Suprapubic skin (tissue), 4 donors: ENCODE data around the gene FBXO17. TPM values are rescaled to one million over a fixed set of nuclear protein-coding genes. Genes with fewer than 3 reads are reported as not detected.

Experiments
- DNase-seq, 2 donors: peaks; one replicate each; pipeline ENCODE4 v3.0.0-alpha.2; 2019; ENCODE audit warnings: low spot score in 2 of 2
- H3K27ac ChIP-seq: fragments of 200-600 bp; sonication (generic); one replicate; pipeline ENCODE4 v1.5.1; 2019
- H3K27me3 ChIP-seq: fragments of 200-600 bp; sonication (generic); one replicate; pipeline ENCODE4 v1.5.1; 2019
- H3K36me3 ChIP-seq: fragments of 200-600 bp; sonication (generic); one replicate; pipeline ENCODE4 v1.5.1; 2019
- H3K4me1 ChIP-seq: fragments of 200-600 bp; sonication (generic); one replicate; pipeline ENCODE4 v1.5.1; 2019
- H3K4me3 ChIP-seq: fragments of 200-600 bp; sonication (generic); one replicate; pipeline ENCODE4 v1.5.1; 2019; ENCODE audit warnings: mild to moderate bottlenecking
- H3K9me3 ChIP-seq: fragments of 200-600 bp; sonication (generic); one replicate; pipeline ENCODE4 v1.5.1; 2019
- CTCF ChIP-seq, 2 donors: fragments of 200-600 bp in 1 of 2; fragments of 450-650 bp in 1 of 2; sonication (generic) in 1 of 2; IDR thresholded peaks; one replicate each; pipeline ENCODE4 v1.5.1; 2016 to 2019; ENCODE audit warnings: antibody characterized with exemption in 2 of 2, mild to moderate bottlenecking in 1 of 2, moderate library complexity in 1 of 2
- EP300 ChIP-seq: sonication (generic); formaldehyde crosslinking; IDR thresholded peaks from one replicate; pipeline ENCODE4 v1.6.1; 2017; ENCODE audit warnings: antibody characterized with exemption
- POLR2A ChIP-seq, 2 donors: fragments of 450-650 bp; IDR thresholded peaks; one replicate each; pipeline ENCODE4 v1.6.1; 2017; ENCODE audit warnings: antibody characterized with exemption in 2 of 2, mild to moderate bottlenecking in 2 of 2, moderate library complexity in 2 of 2
- POLR2AphosphoS5 ChIP-seq, 3 donors: sonication (generic); formaldehyde crosslinking; IDR thresholded peaks; one replicate each; pipeline ENCODE4 v1.6.1; 2017; ENCODE audit warnings: antibody characterized with exemption in 3 of 3
- WGBS: methylation state at CpG from one replicate; pipeline ENCODE4 v1.1.5; 2018; 5-methylcytosine and 5-hydroxymethylcytosine counted together
- total RNA-seq, 4 donors: library from RNA; depleted of rRNA; stranded (reverse); fragments of >200 nt; gene quantifications; one replicate each; pipeline ENCODE4 v1.1.0, GENCODE V29; 2016

The FBXO17 gene
- total RNA-seq, 4 donors from 2014 or later, result 11.3 to 35.1 (median 20.4) TPM

GRCh38 chr19:38907227-38907626 is 68.3 kb downstream of the FBXO17 start:
- 95% methylated on average over 21 of the region's 29 CpGs for WGBS
- Histone ChIP-seq H3K36me3 (peaks cover 37% of the 10 kb centered on the region), H3K4me3 (no peak overlapping the region), H3K4me1 (no peaks in the 10 kb centered on the region), H3K27ac (no peak overlapping the region), H3K27me3 (no peaks in the 10 kb centered on the region), H3K9me3 (no peaks in the 10 kb centered on the region)
- DNase-seq, result no peak
- TF ChIP-seq POLR2AphosphoS5 (IDR thresholded peaks at IDR 0.05) (no peak), POLR2A (IDR thresholded peaks at IDR 0.05) (no peak), EP300 (no peak), CTCF (IDR thresholded peaks at IDR 0.05) (no peak)

- 93% methylated on average over 3 of the region's 4 CpGs for WGBS
- Histone ChIP-seq H3K9me3 (no peaks in the 10 kb centered on the region), H3K36me3 (peaks cover 37% of the 10 kb centered on the region), H3K4me1 (peaks cover 6% of the 10 kb centered on the region), H3K4me3 (no peak overlapping the region), H3K27ac (no peak overlapping the region), H3K27me3 (no peaks in the 10 kb centered on the region)
- no peak for DNase-seq
- no peak for TF ChIP-seq POLR2AphosphoS5 (IDR thresholded peaks at IDR 0.05)
- no peak for TF ChIP-seq CTCF (IDR thresholded peaks at IDR 0.05)
- no peak for TF ChIP-seq POLR2A (IDR thresholded peaks at IDR 0.05)
- TF ChIP-seq EP300, result no peak
Measured at GRCh38 chr19:38905620-38906019, 69.9 kb downstream of the FBXO17 start.

- DNase-seq, result no peak
- H3K36me3 ChIP-seq, result peaks cover 37% of the 10 kb centered on the region
- no peak overlapping the region for H3K27ac ChIP-seq
- H3K9me3 ChIP-seq, result no peaks in the 10 kb centered on the region
- H3K27me3 ChIP-seq, result no peaks in the 10 kb centered on the region
- 89% methylated on average over 30 of the region's 35 CpGs for WGBS
- H3K4me1 ChIP-seq, result peaks cover 11% of the 10 kb centered on the region
- no peak for TF ChIP-seq EP300
- TF ChIP-seq POLR2A (IDR thresholded peaks at IDR 0.05), result no peak
- TF ChIP-seq POLR2AphosphoS5 (IDR thresholded peaks at IDR 0.05), result no peak
- TF ChIP-seq CTCF (IDR thresholded peaks at IDR 0.05), result no peak
- no peak overlapping the region for H3K4me3 ChIP-seq
Measured at GRCh38 chr19:38904581-38905539, 70.7 kb downstream of the FBXO17 start.

GRCh38 chr19:38901683-38902082 is 73.9 kb downstream of the FBXO17 start:
- H3K4me3 ChIP-seq, result no peak overlapping the region
- TF ChIP-seq POLR2A (IDR thresholded peaks at IDR 0.05) (no peak), POLR2AphosphoS5 (IDR thresholded peaks at IDR 0.05) (no peak), EP300 (no peak), CTCF (IDR thresholded peaks at IDR 0.05) (no peak)
- 100% methylated on average over 1 of the region's 1 CpG for WGBS
- DNase-seq, result no peak
- H3K27me3 ChIP-seq, result no peaks in the 10 kb centered on the region
- peaks cover 14% of the 10 kb centered on the region for H3K36me3 ChIP-seq
- no peak overlapping the region for H3K27ac ChIP-seq
- no peaks in the 10 kb centered on the region for H3K9me3 ChIP-seq
- H3K4me1 ChIP-seq, result peaks cover 31% of the 10 kb centered on the region

- peaks cover 35% of the 10 kb centered on the region for H3K4me1 ChIP-seq
- H3K9me3 ChIP-seq, result no peaks in the 10 kb centered on the region
- no peaks in the 10 kb centered on the region for H3K27me3 ChIP-seq
- DNase-seq, result no peak
- TF ChIP-seq POLR2AphosphoS5 (IDR thresholded peaks at IDR 0.05), result no peak
- TF ChIP-seq CTCF (IDR thresholded peaks at IDR 0.05), result no peak
- no peak for TF ChIP-seq EP300
- no peak overlapping the region for H3K27ac ChIP-seq
- WGBS, result 38% methylated on average over 3 of the region's 3 CpGs
- peak overlapping the region; percentile 94 for H3K4me3 ChIP-seq
- peaks cover 11% of the 10 kb centered on the region for H3K36me3 ChIP-seq
Measured at GRCh38 chr19:38900743-38901190, 74.8 kb downstream of the FBXO17 start.
